GM12878 (cell line): Measurements from ENCODE around the gene LRRN2. TPM values are rescaled to one million over a fixed set of nuclear protein-coding genes. Genes with fewer than 3 reads are reported as not detected.

Experiments used
- ATAC-seq: fragments of 200-7000 bp; cut with Tn5 transposase; 3 replicates; pipeline ENCODE4 v1.9.1; 2020; ENCODE audit warnings: mild to moderate bottlenecking, moderate library complexity
- BruUV-seq: library from RNA; stranded (reverse); fragments of 400-500 nt; replicated peaks from 2 replicates; lab custom pipeline; 2021; lab: Mats Ljungman, UMichigan
- CTCF ChIA-PET: fragments of 300-600 bp; sonication (Branson Sonifier 250); formaldehyde crosslinking; extraction: SDS; loops from one replicate; lab custom pipeline; 2021; ENCODE audit warnings: inconsistent platforms; lab: Yijun Ruan, JAX
- POLR2A ChIA-PET: fragments of 350-600 bp; formaldehyde crosslinking; extraction: SDS; loops from one replicate; lab custom pipeline; 2021; ENCODE audit warnings: inconsistent platforms; lab: Charles Lee
- RAD21 ChIA-PET: fragments of 300-600 bp; sonication (Branson Sonifier 250); formaldehyde crosslinking; loops from one replicate; lab custom pipeline; 2023; ENCODE audit warnings: antibody characterized with exemption; ENCODE audit not compliant: unreplicated experiment; lab: Charles Lee
- SMC1A ChIA-PET: fragments of 300-600 bp; sonication (Branson Sonifier 250); formaldehyde crosslinking; loops from one replicate; lab custom pipeline; 2023; ENCODE audit not compliant: unreplicated experiment, uncharacterized antibody; lab: Charles Lee
- DNase-seq: peaks from one replicate; pipeline ENCODE4 v3.0.0-alpha.2; 2011; ENCODE audit warnings: low read depth, low spot score
- FAIRE-seq: peaks from 3 replicates; lab custom pipeline; 2011; peaks lifted over from hg19 to GRCh38; lab: Jason Lieb, UNC
- H2AFZ ChIP-seq: 2 replicates; pipeline ENCODE4 v1.6.0; 2011; ENCODE audit warnings: low read depth, low read length, control low read depth; ENCODE audit not compliant: control insufficient read depth
- H3K27ac ChIP-seq: 2 replicates; pipeline ENCODE4 v1.5.1; 2011; ENCODE audit warnings: control low read depth; ENCODE audit not compliant: control insufficient read depth, insufficient read depth
- H3K27me3 ChIP-seq, 2 experiments: replicated peaks in 1 of 2; 2 replicates each; pipeline versions ENCODE4 v1.6.0 to v1.6.1; 2011; ENCODE audit warnings: low read length in 1 of 2; ENCODE audit not compliant: control insufficient read depth in 2 of 2, insufficient read depth in 2 of 2
- H3K36me3 ChIP-seq, 2 experiments: 2 replicates each; pipeline ENCODE4 v1.5.1; 2011; ENCODE audit warnings: low read length in 1 of 2; ENCODE audit not compliant: control insufficient read depth in 2 of 2, insufficient read depth in 2 of 2
- H3K4me1 ChIP-seq: 2 replicates; pipeline ENCODE4 v1.6.1; 2011; ENCODE audit warnings: mild to moderate bottlenecking, low read length, moderate library complexity, mixed read lengths; ENCODE audit not compliant: control insufficient read depth, insufficient read depth
- H3K4me2 ChIP-seq: 2 replicates; pipeline ENCODE4 v1.6.0; 2011; ENCODE audit warnings: control low read depth; ENCODE audit not compliant: control insufficient read depth, insufficient read depth
- H3K4me3 ChIP-seq: fragments of 200-600 bp; sonication (generic); 2 replicates; pipeline ENCODE4 v1.5.1; 2016
- H3K79me2 ChIP-seq: 2 replicates; pipeline ENCODE4 v1.6.0; 2011; ENCODE audit warnings: low read length; ENCODE audit not compliant: control insufficient read depth, insufficient read depth
- H3K9ac ChIP-seq: 2 replicates; pipeline ENCODE4 v1.8.0; 2011; ENCODE audit warnings: low read length, control low read depth, mixed read lengths; ENCODE audit not compliant: control insufficient read depth, insufficient read depth
- H3K9me3 ChIP-seq: replicated peaks from 3 replicates; pipeline ENCODE4 v1.5.1; 2011; ENCODE audit warnings: mild to moderate bottlenecking, low read length; ENCODE audit not compliant: control insufficient read depth, insufficient read depth
- H4K20me1 ChIP-seq: 2 replicates; pipeline ENCODE4 v1.6.0; 2011; ENCODE audit not compliant: control insufficient read depth, insufficient read depth
- WGBS: methylation state at CpG from one replicate; pipeline ENCODE4 v1.1.6; 2016; ENCODE audit warnings: low lambda C conversion rate; ENCODE audit not compliant: insufficient replicate concordance, insufficient coverage; ENCODE audit errors: missing lambda C conversion rate; 5-methylcytosine and 5-hydroxymethylcytosine counted together
- in situ Hi-C: fragments of 300-500 bp; cut with MboI; formaldehyde crosslinking; loops from 9 replicates; pipeline ENCODE4 v1.14.3; 2018; ENCODE audit warnings: mixed read lengths
- intact Hi-C: fragments of 100-400 bp; cut with micrococcal nuclease; formaldehyde crosslinking; loops from one replicate; pipeline ENCODE4 v1.14.2; 2022; ENCODE audit not compliant: unreplicated experiment
- polyA plus RNA-seq, 11 experiments: library from polyadenylated mRNA; depleted of rRNA in 4 of 11; unstranded in 6 of 11; stranded (reverse) in 5 of 11; fragments of >200 nt; fragmentation: Nextera tagmentation in 4 of 11; fragmentation: Illumina TruSeq in 1 of 11; extraction: Ambion mirVana in 4 of 11; extraction: Trizol in 1 of 11; gene quantifications; 1 replicate in 1 of 11; 2 replicates in 10 of 11; pipeline versions ENCODE4 v1.2.1 to v1.2.3, GENCODE V29; 2011 to 2016; ENCODE audit warnings: inconsistent platforms in 2 of 11, missing spikeins in 2 of 11, low read depth in 1 of 11
- total RNA-seq, 4 experiments: library from RNA; depleted of rRNA in 3 of 4; stranded (reverse); fragments of >200 nt in 3 of 4; fragmentation: Illumina TruSeq in 1 of 4; extraction: Trizol in 1 of 4; gene quantifications; 2 replicates each; pipeline versions ENCODE4 v1.2.1 to v1.2.3, GENCODE V29; 2013 to 2021
- TF ChIP-seq, protein P1 (sequence below): IDR thresholded peaks from 2 replicates; pipeline ENCODE4 v1.6.1; 2012; ENCODE audit warnings: improper control_type of control experiment, low read depth, low read length; ENCODE audit not compliant: insufficient replicate concordance
- TF ChIP-seq, protein P2 (sequence below), 3 experiments: IDR thresholded peaks in 2 of 3; conservative IDR thresholded peaks in 1 of 3; 2 replicates each; pipeline ENCODE4 v1.5.1; 2011; ENCODE audit warnings: low read depth in 3 of 3, low read length in 3 of 3, mild to moderate bottlenecking in 3 of 3, control low read depth in 2 of 3, moderate library complexity in 2 of 3, inconsistent platforms in 1 of 3, mixed read lengths in 1 of 3; ENCODE audit not compliant: control insufficient read depth in 2 of 3, insufficient read depth in 1 of 3; ENCODE audit errors: extremely low read depth in 1 of 3

The LRRN2 gene
- total and polyA plus RNA-seq, 10 of the 15 experiments (the other 5 are each of a cell fraction or from before 2014, with no cell fraction given) = not detected

DNA sequence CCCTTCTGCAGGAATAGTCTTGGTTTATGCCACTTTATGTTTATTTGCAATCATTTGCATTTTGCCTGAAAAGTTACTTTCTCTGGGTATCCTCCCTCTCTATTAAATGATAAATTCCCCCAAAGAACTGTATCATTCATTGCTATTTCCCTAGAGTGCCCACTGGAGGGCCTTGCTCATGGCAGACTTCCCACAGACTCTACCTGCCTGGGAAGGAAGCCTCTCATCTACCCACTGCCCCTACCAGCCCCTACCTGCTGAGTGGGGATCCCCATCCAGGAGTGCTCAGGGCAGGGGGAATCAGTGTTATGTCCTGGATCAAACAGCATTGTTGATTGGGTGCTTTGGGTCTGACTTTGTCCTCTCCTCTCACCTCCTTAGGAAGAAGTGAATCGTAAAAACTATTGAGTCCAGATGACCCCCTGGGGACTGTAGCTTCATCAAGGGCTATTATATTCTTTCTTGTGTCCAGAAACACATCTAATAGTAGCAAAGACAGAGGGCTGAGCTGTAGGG lies 6.8 kb upstream of the LRRN2 start:
- ATAC-seq = peak; percentile 42; the same call in 2 of the 3 replicates
- Histone ChIP-seq H3K36me3 (no peaks in the 10 kb centered on the region), H3K4me3 (no peak overlapping the region), H3K27ac (no peak overlapping the region), H3K27me3 (peaks cover 0 to 1% of the 10 kb centered on the region in 2 experiments; a peak in 1 of 4 replicates), H4K20me1 (no peaks in the 10 kb centered on the region), H2AFZ (no peak overlapping the region; the same call in 1 of the 2 replicates), H3K4me2 (peak overlapping the region; percentile 68; the same call in 1 of the 2 replicates), H3K4me1 (peaks cover 11% of the 10 kb centered on the region), H3K79me2 (no peaks in the 10 kb centered on the region), H3K9me3 (no peaks in the 10 kb centered on the region), H3K9ac (no peak overlapping the region)
- no peak for DNase-seq
- TF ChIP-seq, protein P1, sequence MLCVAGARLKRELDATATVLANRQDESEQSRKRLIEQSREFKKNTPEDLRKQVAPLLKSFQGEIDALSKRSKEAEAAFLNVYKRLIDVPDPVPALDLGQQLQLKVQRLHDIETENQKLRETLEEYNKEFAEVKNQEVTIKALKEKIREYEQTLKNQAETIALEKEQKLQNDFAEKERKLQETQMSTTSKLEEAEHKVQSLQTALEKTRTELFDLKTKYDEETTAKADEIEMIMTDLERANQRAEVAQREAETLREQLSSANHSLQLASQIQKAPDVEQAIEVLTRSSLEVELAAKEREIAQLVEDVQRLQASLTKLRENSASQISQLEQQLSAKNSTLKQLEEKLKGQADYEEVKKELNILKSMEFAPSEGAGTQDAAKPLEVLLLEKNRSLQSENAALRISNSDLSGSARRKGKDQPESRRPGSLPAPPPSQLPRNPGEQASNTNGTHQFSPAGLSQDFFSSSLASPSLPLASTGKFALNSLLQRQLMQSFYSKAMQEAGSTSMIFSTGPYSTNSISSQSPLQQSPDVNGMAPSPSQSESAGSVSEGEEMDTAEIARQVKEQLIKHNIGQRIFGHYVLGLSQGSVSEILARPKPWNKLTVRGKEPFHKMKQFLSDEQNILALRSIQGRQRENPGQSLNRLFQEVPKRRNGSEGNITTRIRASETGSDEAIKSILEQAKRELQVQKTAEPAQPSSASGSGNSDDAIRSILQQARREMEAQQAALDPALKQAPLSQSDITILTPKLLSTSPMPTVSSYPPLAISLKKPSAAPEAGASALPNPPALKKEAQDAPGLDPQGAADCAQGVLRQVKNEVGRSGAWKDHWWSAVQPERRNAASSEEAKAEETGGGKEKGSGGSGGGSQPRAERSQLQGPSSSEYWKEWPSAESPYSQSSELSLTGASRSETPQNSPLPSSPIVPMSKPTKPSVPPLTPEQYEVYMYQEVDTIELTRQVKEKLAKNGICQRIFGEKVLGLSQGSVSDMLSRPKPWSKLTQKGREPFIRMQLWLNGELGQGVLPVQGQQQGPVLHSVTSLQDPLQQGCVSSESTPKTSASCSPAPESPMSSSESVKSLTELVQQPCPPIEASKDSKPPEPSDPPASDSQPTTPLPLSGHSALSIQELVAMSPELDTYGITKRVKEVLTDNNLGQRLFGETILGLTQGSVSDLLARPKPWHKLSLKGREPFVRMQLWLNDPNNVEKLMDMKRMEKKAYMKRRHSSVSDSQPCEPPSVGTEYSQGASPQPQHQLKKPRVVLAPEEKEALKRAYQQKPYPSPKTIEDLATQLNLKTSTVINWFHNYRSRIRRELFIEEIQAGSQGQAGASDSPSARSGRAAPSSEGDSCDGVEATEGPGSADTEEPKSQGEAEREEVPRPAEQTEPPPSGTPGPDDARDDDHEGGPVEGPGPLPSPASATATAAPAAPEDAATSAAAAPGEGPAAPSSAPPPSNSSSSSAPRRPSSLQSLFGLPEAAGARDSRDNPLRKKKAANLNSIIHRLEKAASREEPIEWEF = no peak
- TF ChIP-seq, protein P2, sequence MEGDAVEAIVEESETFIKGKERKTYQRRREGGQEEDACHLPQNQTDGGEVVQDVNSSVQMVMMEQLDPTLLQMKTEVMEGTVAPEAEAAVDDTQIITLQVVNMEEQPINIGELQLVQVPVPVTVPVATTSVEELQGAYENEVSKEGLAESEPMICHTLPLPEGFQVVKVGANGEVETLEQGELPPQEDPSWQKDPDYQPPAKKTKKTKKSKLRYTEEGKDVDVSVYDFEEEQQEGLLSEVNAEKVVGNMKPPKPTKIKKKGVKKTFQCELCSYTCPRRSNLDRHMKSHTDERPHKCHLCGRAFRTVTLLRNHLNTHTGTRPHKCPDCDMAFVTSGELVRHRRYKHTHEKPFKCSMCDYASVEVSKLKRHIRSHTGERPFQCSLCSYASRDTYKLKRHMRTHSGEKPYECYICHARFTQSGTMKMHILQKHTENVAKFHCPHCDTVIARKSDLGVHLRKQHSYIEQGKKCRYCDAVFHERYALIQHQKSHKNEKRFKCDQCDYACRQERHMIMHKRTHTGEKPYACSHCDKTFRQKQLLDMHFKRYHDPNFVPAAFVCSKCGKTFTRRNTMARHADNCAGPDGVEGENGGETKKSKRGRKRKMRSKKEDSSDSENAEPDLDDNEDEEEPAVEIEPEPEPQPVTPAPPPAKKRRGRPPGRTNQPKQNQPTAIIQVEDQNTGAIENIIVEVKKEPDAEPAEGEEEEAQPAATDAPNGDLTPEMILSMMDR (IDR thresholded peaks at IDR 0.05 in 2 of 3, conservative IDR thresholded peaks at IDR 0.05 in 1 of 3; ENCODE audit: control insufficient read depth in 2 of 3, extremely low read depth in 1 of 3, insufficient read depth in 1 of 3, low read depth in 3 of 3, low read length in 3 of 3) = peak in 2 of 3 experiments; percentile 7 to 13; a peak in 1 of 6 replicates
- RAD21 ChIA-PET = interaction anchor here (1.5 kb wide), 1 partner anchor 114 kb away, joined by 4 read pairs; no protein-coding TSS in a partner anchor
- in situ Hi-C loops (no loop called here), intact Hi-C loops (no loop called here)
- POLR2A ChIA-PET = no interaction called here
- no TSS peak for BruUV-seq
- WGBS = 90% methylated on average over 1 of the region's 1 CpG
- SMC1A ChIA-PET = interaction anchor here (0.9 to 1.0 kb wide), 2 partner anchors 71 to 127 kb away, joined by 3 to 5 read pairs; no protein-coding TSS in a partner anchor
- FAIRE-seq = no peak
- CTCF ChIA-PET = interaction anchor here (0.6 to 2.1 kb wide), 5 partner anchors 55 to 127 kb away, joined by 3 to 10 read pairs (median 6); no protein-coding TSS in a partner anchor
